ENCODE measurements around the gene NTF3.

NTF3 gene

GRCh38 chr12:5518584-5519365 lies 86.9 kb downstream of the NTF3 start:
- TF ChIP-seq CTCF (IDR thresholded peaks at IDR 0.05; ENCODE audit: low read depth, low read length) = no peak
- DNase-seq (ENCODE audit: low read depth in 2 of 2) = no peak
- H3K4me3 ChIP-seq (replicated peaks in 1 of 2; ENCODE audit: low read depth in 2 of 2, low read length in 2 of 2) = no peak overlapping the region

GRCh38 chr12:5520037-5520436 lies 88.1 kb downstream of the NTF3 start:
- H3K4me3 ChIP-seq (replicated peaks in 1 of 2; ENCODE audit: low read depth in 2 of 2, low read length in 2 of 2) = no peak overlapping the region
- no peak for DNase-seq (ENCODE audit: low read depth in 2 of 2)

GRCh38 chr12:5520831-5521230 lies 88.9 kb downstream of the NTF3 start:
- H3K4me3 ChIP-seq (replicated peaks in 1 of 2; ENCODE audit: low read depth in 2 of 2, low read length in 2 of 2) = no peak overlapping the region
- TF ChIP-seq CTCF (IDR thresholded peaks at IDR 0.05; ENCODE audit: low read depth, low read length) = no peak
- DNase-seq (ENCODE audit: low read depth in 2 of 2) = no peak

More at GRCh38 chr12:5520037-5520436, 88.1 kb downstream of the NTF3 start:
- no peak for TF ChIP-seq CTCF (IDR thresholded peaks at IDR 0.05; ENCODE audit: low read depth, low read length)

- H3K4me3 ChIP-seq (replicated peaks in 1 of 2; ENCODE audit: low read depth in 2 of 2, low read length in 2 of 2) = no peak overlapping the region
- no peak for TF ChIP-seq CTCF (IDR thresholded peaks at IDR 0.05; ENCODE audit: low read depth, low read length)
- no peak for DNase-seq (ENCODE audit: low read depth in 2 of 2)
Measured at GRCh38 chr12:5521456-5522325, 89.8 kb downstream of the NTF3 start.

- DNase-seq (ENCODE audit: low read depth in 2 of 2) = no peak
- H3K4me3 ChIP-seq (replicated peaks in 1 of 2; ENCODE audit: low read depth in 2 of 2, low read length in 2 of 2) = no peak overlapping the region
- TF ChIP-seq CTCF (IDR thresholded peaks at IDR 0.05; ENCODE audit: low read depth, low read length) = no peak
Measured at GRCh38 chr12:5522432-5523335, 90.8 kb downstream of the NTF3 start.

GRCh38 chr12:5523396-5524115 lies 91.6 kb downstream of the NTF3 start:
- DNase-seq (ENCODE audit: low read depth in 2 of 2) = no peak
- no peak overlapping the region for H3K4me3 ChIP-seq (replicated peaks in 1 of 2; ENCODE audit: low read depth in 2 of 2, low read length in 2 of 2)
- no peak for TF ChIP-seq CTCF (IDR thresholded peaks at IDR 0.05; ENCODE audit: low read depth, low read length)
